Progenitor cell of endocrine pancreas (in vitro differentiated cells): Measurements from ENCODE around the gene CLOCK. TPM values are rescaled to one million over a fixed set of nuclear protein-coding genes. Genes with fewer than 3 reads are reported as not detected.

Experiments used
- DNase-seq: peaks from one replicate; pipeline ENCODE4 v3.0.0; 2021; ENCODE audit warnings: low spot score; ENCODE audit not compliant: unreplicated experiment
- H3K27ac Mint-ChIP-seq: 2 replicates; pipeline ENCODE4 v1.8.0; 2021; ENCODE audit warnings: mild to moderate bottlenecking, moderate library complexity, mixed read lengths
- H3K27me3 Mint-ChIP-seq: 2 replicates; pipeline ENCODE4 v1.8.0; 2021; ENCODE audit warnings: mixed read lengths
- H3K36me3 Mint-ChIP-seq: 2 replicates; pipeline ENCODE4 v1.8.0; 2022; ENCODE audit warnings: mixed read lengths; ENCODE audit not compliant: insufficient read depth
- H3K4me1 Mint-ChIP-seq: 2 replicates; pipeline ENCODE4 v1.8.0; 2021; ENCODE audit warnings: low read depth, mixed read lengths
- H3K4me3 Mint-ChIP-seq: 2 replicates; pipeline ENCODE4 v1.8.0; 2021; ENCODE audit warnings: low read depth, mild to moderate bottlenecking, moderate library complexity, mixed read lengths
- H3K9me3 Mint-ChIP-seq: 2 replicates; pipeline ENCODE4 v1.8.0; 2021; ENCODE audit warnings: low read depth, mixed read lengths
- total RNA-seq: library from RNA; stranded (reverse); gene quantifications from 2 replicates; pipeline ENCODE4 v1.2.1, GENCODE V29; 2021
- TF ChIP-seq, protein P1 (sequence below): fragments of 200-600 bp; sonication (generic); IDR thresholded peaks from one replicate; pipeline ENCODE4 v1.5.0; 2021; ENCODE audit warnings: antibody characterized with exemption, mild to moderate bottlenecking; ENCODE audit not compliant: unreplicated experiment

CLOCK gene
- total RNA-seq, 1 donor from 2014 or later: 16.0 TPM

DNA sequence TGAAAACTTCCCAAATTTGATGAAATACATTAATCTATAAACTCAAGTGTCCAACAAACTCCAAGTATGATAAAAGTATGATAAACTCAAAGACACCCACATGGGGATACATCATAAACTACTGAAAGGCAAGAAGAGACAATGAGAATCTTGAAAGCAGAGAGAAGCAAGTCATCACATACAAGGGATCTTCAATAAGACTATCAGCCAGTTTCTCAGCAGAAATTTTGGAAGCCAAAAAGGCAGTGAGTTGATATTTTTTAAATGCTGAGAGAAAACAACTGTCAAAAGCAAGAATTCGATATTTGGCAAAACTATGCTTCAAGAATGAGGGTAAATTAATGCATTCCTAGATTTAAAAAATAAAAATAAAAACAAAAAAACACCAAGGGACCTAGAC lies 28.8 kb upstream of the CLOCK start:
- Mint-ChIP-seq H3K4me1 (peaks cover 5% of the 10 kb centered on the region), H3K4me3 (no peak overlapping the region), H3K36me3 (peaks cover 5% of the 10 kb centered on the region), H3K27ac (no peak overlapping the region), H3K9me3 (peaks cover 27% of the 10 kb centered on the region), H3K27me3 (peaks cover 35% of the 10 kb centered on the region)
- no peak for DNase-seq
- TF ChIP-seq, protein P1, sequence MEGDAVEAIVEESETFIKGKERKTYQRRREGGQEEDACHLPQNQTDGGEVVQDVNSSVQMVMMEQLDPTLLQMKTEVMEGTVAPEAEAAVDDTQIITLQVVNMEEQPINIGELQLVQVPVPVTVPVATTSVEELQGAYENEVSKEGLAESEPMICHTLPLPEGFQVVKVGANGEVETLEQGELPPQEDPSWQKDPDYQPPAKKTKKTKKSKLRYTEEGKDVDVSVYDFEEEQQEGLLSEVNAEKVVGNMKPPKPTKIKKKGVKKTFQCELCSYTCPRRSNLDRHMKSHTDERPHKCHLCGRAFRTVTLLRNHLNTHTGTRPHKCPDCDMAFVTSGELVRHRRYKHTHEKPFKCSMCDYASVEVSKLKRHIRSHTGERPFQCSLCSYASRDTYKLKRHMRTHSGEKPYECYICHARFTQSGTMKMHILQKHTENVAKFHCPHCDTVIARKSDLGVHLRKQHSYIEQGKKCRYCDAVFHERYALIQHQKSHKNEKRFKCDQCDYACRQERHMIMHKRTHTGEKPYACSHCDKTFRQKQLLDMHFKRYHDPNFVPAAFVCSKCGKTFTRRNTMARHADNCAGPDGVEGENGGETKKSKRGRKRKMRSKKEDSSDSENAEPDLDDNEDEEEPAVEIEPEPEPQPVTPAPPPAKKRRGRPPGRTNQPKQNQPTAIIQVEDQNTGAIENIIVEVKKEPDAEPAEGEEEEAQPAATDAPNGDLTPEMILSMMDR: no peak

DNA sequence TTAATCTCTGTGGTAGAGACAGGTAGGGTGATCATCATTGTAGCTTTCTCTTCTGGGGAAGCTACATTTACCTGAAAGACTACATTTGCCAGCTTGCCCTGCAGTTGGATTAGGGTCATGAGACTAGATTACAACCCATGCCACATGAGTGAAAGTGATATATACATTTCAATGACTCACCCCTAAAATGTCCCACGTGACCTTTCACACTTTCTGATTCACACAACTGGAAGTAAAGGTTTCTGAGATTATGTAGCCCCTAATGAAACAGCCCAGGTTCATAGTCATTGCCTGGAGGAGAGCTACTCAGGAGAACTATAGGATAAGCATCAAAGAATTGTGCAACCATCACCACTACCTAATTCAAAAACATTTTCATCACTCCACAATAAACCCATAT lies 27.5 kb upstream of the CLOCK start:
- Mint-ChIP-seq H3K4me1 (peaks cover 6% of the 10 kb centered on the region), H3K36me3 (peaks cover 5% of the 10 kb centered on the region), H3K9me3 (peaks cover 27% of the 10 kb centered on the region), H3K4me3 (no peak overlapping the region), H3K27me3 (peaks cover 40% of the 10 kb centered on the region), H3K27ac (no peak overlapping the region)
- DNase-seq: no peak
- TF ChIP-seq, protein P1: no peak

DNA sequence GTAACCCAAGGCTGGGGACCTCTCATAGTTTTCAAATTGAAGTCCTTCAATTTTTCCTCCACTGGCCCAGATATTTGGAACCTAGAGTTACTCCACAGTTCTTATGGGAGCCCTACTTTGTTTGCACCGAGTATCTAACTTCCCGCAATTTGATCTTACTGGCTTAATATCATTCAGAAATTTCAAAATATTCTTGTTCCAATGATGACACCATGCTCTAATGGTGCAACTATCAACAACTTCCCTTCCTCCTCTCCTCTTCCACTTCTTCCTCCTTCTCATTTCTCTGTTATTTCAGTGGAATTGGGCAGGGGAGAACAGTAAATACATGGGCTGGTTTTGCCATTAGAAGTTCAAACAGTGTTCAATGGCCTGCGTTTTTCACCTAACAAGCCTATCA lies 25.1 kb upstream of the CLOCK start:
- Mint-ChIP-seq H3K4me3 (no peak overlapping the region), H3K27me3 (peaks cover 58% of the 10 kb centered on the region), H3K9me3 (peaks cover 22% of the 10 kb centered on the region), H3K36me3 (peaks cover 1% of the 10 kb centered on the region), H3K4me1 (peaks cover 11% of the 10 kb centered on the region), H3K27ac (no peak overlapping the region)
- TF ChIP-seq, protein P1: no peak
- no peak for DNase-seq

DNA sequence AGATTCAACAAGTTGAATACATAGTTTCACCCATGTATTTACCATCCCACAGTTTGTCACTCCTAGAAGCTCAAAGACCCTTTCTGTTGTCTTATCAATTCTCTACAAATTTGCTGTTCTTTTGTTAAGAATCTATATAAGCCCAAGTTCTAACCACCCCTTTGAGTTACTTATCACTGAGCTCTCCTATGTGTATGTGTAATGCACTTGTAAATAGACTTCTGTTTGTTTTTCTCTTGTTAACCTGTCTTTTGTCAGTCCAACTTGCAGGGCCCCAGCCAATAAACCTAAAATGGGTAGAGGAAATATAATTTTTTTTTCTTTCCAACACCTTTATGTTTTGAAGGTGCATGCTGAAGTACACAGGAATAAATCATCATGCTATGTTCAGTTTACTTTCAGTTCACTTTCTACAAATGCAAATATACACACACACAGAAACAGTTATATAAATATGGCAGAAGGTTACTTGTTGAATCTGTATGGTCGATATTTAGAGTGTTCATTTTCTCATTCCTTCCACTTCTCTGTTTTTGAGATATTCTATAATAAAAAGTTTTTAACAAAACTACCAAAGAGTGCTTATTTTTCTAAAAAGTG lies 22.3 kb upstream of the CLOCK start:
- TF ChIP-seq, protein P1: no peak
- no peak for DNase-seq
- Mint-ChIP-seq H3K9me3 (peaks cover 6% of the 10 kb centered on the region), H3K27me3 (peaks cover 69% of the 10 kb centered on the region), H3K36me3 (no peaks in the 10 kb centered on the region), H3K4me3 (no peak overlapping the region), H3K27ac (no peak overlapping the region), H3K4me1 (peaks cover 11% of the 10 kb centered on the region)

DNA sequence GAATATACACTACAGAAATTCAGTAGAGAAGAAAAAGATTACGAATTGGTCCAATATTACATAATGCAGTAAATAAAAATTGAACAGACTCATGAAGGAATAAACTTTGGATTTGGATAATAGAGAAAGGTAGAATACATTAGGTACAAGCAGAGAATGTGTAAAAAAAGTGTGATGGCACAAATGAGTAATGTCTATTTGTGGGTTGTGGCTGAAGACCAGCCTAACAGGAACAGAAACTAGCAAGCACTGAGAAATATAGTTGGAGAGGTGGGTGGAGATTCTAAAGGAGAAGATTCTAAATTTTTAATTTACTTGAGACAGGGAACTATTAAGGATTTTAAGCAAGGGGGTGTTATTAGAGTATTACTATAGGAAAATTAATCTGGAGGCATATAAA lies 15.2 kb upstream of the CLOCK start:
- Mint-ChIP-seq H3K36me3 (no peaks in the 10 kb centered on the region), H3K27me3 (peaks cover 74% of the 10 kb centered on the region), H3K4me1 (no peaks in the 10 kb centered on the region), H3K4me3 (no peak overlapping the region), H3K9me3 (no peaks in the 10 kb centered on the region), H3K27ac (no peak overlapping the region)
- TF ChIP-seq, protein P1: no peak
- DNase-seq: no peak
